HCT116 (cell line): ENCODE measurements around the gene BLOC1S6.
A peak's percentile ranks its signal among the peaks of the same experiment; 100 is the strongest.

Experiments
- CTCF ChIP-seq, 3 experiments: fragments of 200-600 bp in 1 of 3; sonication (generic) in 1 of 3; IDR thresholded peaks in 2 of 3; conservative IDR thresholded peaks in 1 of 3; 2 replicates each; pipeline ENCODE4 v1.5.1; 2012 to 2017; ENCODE audit warnings: low read depth in 2 of 3, low read length in 2 of 3, antibody characterized with exemption in 1 of 3, borderline replicate concordance in 1 of 3, control low read depth in 1 of 3, mild to moderate bottlenecking in 1 of 3, mixed read lengths in 1 of 3, mixed run types in 1 of 3, moderate library complexity in 1 of 3; ENCODE audit not compliant: insufficient read depth in 1 of 3
- ELF1 ChIP-seq: IDR thresholded peaks from 2 replicates; pipeline ENCODE4 v1.6.1; 2012; ENCODE audit warnings: low read depth, borderline replicate concordance
- EZH2 ChIP-seq: fragments of 200-600 bp; sonication (generic); IDR thresholded peaks from 2 replicates; pipeline ENCODE4 v1.6.1; 2017; ENCODE audit warnings: antibody characterized with exemption, mixed run types
- JUND ChIP-seq: IDR thresholded peaks from 2 replicates; pipeline ENCODE4 v1.6.1; 2012
- POLR2A ChIP-seq: IDR thresholded peaks from 2 replicates; pipeline ENCODE4 v1.7.0; 2011; ENCODE audit warnings: borderline replicate concordance; ENCODE audit not compliant: insufficient read depth, insufficient read length; ENCODE audit errors: extremely low read depth
- ZBTB33 ChIP-seq: IDR thresholded peaks from 2 replicates; pipeline ENCODE4 v1.6.1; 2011; ENCODE audit warnings: mild to moderate bottlenecking, low read length, moderate library complexity; ENCODE audit not compliant: insufficient replicate concordance; ENCODE audit errors: extremely low read depth

GRCh38 chr15:45573961-45574629 lies 13.1 kb upstream of the BLOC1S6 start:
- TF ChIP-seq ELF1, result no peak
- TF ChIP-seq EZH2, result no peak
- no peak for TF ChIP-seq POLR2A
- TF ChIP-seq CTCF (IDR thresholded peaks at IDR 0.05 in 2 of 3, conservative IDR thresholded peaks at IDR 0.05 in 1 of 3; ENCODE audit: borderline replicate concordance in 1 of 3, insufficient read depth in 1 of 3, low read depth in 2 of 3, low read length in 2 of 3), result peak; percentile 29 to 79 (median 63); a peak in 4 of 6 replicates
- TF ChIP-seq JUND, result no peak
- TF ChIP-seq ZBTB33, result no peak
